LNCaP clone FGC (cell line): Measurements from ENCODE around the gene ATCAY.

Experiments used
- DNase-seq: peaks from one replicate; pipeline ENCODE4 v3.0.0-alpha.2; 2011; ENCODE audit warnings: low read depth
- H3K4me3 ChIP-seq: 2 replicates; pipeline ENCODE4 v1.5.1; 2011; ENCODE audit warnings: mild to moderate bottlenecking, low read depth, low read length, control low read depth
- TF ChIP-seq, protein P1 (sequence below): IDR thresholded peaks from 2 replicates; pipeline ENCODE4 v1.5.1; 2012; ENCODE audit warnings: mild to moderate bottlenecking; ENCODE audit not compliant: control insufficient read depth, insufficient read depth; ENCODE audit errors: extremely low read depth

The ATCAY gene

DNA sequence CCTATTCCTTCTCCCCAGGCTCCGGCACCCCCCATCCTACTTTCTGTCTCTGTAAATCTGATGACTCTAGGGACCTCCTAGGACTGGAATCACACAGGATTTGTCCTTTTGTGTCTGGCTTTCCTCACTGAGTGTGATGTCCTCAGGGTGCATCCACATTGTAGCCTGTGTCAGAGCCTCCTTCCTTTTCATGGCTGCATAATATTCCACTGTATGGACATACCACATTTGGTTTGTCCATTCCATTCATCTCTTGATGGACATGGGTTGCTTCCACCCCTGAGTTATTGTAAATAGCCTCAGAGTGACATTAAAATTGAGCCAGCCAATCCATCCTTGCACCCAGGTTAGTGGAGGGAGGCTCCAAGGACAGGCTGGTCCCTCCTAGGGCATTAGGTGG lies 29.6 kb downstream of the ATCAY start:
- DNase-seq = no peak
- TF ChIP-seq, protein P1, sequence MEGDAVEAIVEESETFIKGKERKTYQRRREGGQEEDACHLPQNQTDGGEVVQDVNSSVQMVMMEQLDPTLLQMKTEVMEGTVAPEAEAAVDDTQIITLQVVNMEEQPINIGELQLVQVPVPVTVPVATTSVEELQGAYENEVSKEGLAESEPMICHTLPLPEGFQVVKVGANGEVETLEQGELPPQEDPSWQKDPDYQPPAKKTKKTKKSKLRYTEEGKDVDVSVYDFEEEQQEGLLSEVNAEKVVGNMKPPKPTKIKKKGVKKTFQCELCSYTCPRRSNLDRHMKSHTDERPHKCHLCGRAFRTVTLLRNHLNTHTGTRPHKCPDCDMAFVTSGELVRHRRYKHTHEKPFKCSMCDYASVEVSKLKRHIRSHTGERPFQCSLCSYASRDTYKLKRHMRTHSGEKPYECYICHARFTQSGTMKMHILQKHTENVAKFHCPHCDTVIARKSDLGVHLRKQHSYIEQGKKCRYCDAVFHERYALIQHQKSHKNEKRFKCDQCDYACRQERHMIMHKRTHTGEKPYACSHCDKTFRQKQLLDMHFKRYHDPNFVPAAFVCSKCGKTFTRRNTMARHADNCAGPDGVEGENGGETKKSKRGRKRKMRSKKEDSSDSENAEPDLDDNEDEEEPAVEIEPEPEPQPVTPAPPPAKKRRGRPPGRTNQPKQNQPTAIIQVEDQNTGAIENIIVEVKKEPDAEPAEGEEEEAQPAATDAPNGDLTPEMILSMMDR = no peak
- no peak overlapping the region for H3K4me3 ChIP-seq

DNA sequence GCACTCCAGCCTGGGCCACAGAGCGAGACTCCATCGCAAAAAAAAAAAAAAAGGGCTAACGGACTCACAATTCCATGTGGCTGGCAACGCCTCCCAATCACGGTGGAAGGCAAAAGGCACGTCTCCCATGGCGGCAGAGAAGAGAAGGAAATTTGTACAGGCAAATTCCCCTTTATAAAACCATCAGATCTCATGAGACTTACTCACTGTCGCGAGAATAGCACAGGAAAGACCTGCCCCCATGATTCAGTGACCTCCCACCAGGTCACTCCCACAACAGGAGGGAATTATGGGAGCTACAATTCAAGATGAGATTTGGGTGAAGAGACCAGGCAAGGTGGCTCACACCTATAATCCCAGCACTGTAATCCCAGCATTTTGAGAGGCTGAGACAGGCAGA lies 33.7 kb downstream of the ATCAY start:
- DNase-seq = no peak
- TF ChIP-seq, protein P1 = no peak

DNA sequence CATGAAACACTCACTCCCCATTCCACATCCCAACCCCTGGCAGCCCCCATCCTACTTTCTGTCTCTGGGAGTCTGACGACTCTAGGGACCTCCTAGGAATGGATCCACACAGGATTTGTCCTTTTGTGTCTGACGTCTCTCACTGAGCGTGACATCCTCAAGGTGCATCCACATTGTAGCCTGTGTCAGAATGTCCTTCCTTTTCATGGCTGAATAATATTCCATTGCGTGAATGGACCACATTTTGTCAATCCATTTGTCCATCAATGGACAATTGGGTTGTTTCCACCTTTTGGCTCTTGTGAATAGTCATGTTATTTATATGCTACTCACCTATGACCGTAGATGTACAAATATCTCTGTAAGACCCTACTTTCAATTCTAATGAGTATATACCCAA lies 35.5 kb downstream of the ATCAY start:
- TF ChIP-seq, protein P1 = no peak
- no peak for DNase-seq
- H3K4me3 ChIP-seq = no peak overlapping the region

More for the DNA sequence above, 33.7 kb downstream of the ATCAY start:
- H3K4me3 ChIP-seq = no peak overlapping the region

DNA sequence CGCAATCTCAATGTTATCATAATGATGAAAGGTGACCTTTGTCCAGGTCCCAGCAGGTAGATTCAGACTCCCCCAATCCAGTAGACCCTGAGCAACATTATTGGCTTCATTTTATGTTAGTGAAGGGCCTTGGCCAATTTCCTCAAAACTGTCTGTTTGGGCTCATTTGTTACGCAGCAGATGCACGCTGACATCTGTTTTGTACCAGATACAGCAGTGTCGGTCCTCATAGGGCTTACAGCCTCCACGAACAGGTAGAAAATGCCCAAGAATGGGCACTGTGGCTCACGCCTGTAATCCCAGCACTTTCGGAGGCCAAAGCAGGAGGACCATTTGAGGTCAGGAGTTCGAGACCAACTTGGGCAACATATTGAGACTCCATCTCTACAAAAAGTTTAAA lies 39.3 kb downstream of the ATCAY start:
- TF ChIP-seq, protein P1 = no peak
- H3K4me3 ChIP-seq = no peak overlapping the region
- no peak for DNase-seq

DNA sequence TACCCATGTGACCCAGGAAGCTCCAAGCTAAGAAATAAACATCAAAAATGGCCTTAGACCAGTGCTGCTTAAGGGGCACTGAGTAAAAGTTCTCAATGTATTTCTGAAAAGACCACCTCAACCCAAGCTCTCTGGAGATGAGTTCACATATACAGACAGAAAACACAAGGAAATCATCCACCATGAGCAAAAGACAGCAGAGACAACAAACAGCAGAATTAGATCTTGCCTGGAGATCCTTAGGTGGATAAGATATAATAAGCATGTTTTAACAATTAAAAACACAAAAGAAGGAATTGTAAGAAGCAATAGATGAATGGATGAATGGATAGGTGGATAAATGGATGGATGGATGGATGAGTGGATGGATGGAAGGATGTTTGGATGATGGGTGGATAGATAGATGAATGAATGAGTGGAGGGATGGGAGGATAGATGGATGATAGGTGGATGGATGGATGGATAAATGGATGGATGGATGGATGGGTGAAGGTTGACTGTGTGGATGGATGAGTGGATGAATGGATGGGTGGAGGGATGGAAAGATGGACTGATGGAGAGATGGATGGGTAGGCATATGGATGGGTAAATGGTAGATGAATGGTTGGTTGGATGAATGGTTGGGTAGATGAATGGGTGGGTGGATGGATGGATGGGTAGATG lies 42.7 kb downstream of the ATCAY start:
- no peak overlapping the region for H3K4me3 ChIP-seq
- no peak for DNase-seq
- TF ChIP-seq, protein P1 = no peak

DNA sequence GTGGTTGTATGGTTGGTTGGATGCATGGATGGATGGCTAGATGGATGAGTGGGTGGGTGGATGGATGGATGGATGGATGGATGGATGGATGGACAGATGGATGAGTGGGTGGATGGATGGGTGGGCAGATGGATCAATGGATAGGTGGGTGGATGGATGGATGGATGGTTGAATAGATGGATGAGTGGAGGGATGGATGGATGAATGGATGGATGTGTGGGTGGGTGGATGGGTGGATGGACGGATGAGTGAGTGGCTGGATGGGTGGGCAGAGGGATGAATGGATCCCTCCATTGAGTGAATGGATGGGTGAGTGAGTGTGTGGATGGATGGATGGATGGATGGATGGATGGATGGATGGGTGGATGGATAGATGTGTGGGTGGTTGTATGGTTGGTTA lies 43.4 kb downstream of the ATCAY start:
- TF ChIP-seq, protein P1 = no peak
- no peak for DNase-seq
- H3K4me3 ChIP-seq = no peak overlapping the region

DNA sequence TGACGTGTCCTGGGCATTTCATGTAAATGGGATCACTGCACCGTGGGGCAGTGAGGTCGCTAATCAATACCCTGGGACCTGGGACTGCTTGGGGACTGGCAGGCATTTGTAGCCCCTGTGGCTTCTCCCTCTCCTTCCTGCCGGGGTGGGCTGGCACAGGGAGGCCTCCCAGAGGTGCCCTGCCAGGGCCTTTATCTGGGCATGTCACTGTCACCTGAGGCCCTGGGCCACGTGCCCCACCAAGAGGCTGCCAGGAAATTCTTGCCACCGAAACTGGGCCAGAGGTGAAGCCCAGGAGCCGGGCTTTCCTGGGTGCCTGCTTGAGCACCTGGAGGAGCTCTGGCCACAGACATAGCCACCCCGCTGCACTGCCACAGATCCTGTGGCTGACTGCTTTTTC lies 50.6 kb downstream of the ATCAY start:
- no peak for DNase-seq
- TF ChIP-seq, protein P1 = no peak
- H3K4me3 ChIP-seq = no peak overlapping the region
